ENCODE results near the gene ANAPC7. TPM values are rescaled to one million over a fixed set of nuclear protein-coding genes. Genes with fewer than 3 reads are reported as not detected.
"Not testable (repeated sequence)": the region's sequence is repeated elsewhere in the genome, so short reads cannot be mapped to it uniquely, and the experiment has no call there.

Gene ANAPC7
- 32.2 and 57.5 TPM in 2 replicates for total RNA-seq (2014; rRNA removed; shearing (Covaris generic); ENCODE audit: low replicate concordance)

GRCh38 chr12:110403146-110403975 is at the start of gene ANAPC7:
Gene ANAPC7 (minus strand): TSS chr12:110403708. CDS start chr12:110403627, 81 bp downstream.
- in situ Hi-C loops (cut with HindIII; ENCODE audit: low pct_unique_long_range_greater_than_20kb, low sequenced_read_pairs), result no loop called here
- DNase-seq (ENCODE audit: low read depth), result peak; percentile 80

- in situ Hi-C loops (cut with HindIII; ENCODE audit: low pct_unique_long_range_greater_than_20kb, low sequenced_read_pairs), result no loop called here
- no peak for DNase-seq (ENCODE audit: low read depth)
These were observed 47.8 kb upstream of the ANAPC7 start for GRCh38 chr12:110451263-110451662.

GRCh38 chr12:110449799-110450497 is 46.4 kb upstream of the ANAPC7 start, which contains the start of gene ARPC3:
Gene ARPC3 (minus strand): TSS chr12:110450337. CDS start chr12:110450260, 77 bp downstream.
- DNase-seq (ENCODE audit: low read depth), result peak; percentile 88
- in situ Hi-C loops (cut with HindIII; ENCODE audit: low pct_unique_long_range_greater_than_20kb, low sequenced_read_pairs), result no loop called here

- DNase-seq (ENCODE audit: low read depth), result no peak
- in situ Hi-C loops (cut with HindIII; ENCODE audit: low pct_unique_long_range_greater_than_20kb, low sequenced_read_pairs), result no loop called here
These were observed 40.9 kb upstream of the ANAPC7 start for GRCh38 chr12:110444455-110444854.

- no peak for DNase-seq (ENCODE audit: low read depth)
- in situ Hi-C loops (cut with HindIII; ENCODE audit: low pct_unique_long_range_greater_than_20kb, low sequenced_read_pairs), result no loop called here
These were observed 32.7 kb upstream of the ANAPC7 start for GRCh38 chr12:110436231-110436630.

- in situ Hi-C loops (cut with HindIII; ENCODE audit: low pct_unique_long_range_greater_than_20kb, low sequenced_read_pairs), result no loop called here
- no peak for DNase-seq (ENCODE audit: low read depth)
These were observed 28.6 kb upstream of the ANAPC7 start for GRCh38 chr12:110431957-110432587.

- in situ Hi-C loops (cut with HindIII; ENCODE audit: low pct_unique_long_range_greater_than_20kb, low sequenced_read_pairs), result not testable (repeated sequence)
These were observed 26.2 kb upstream of the ANAPC7 start for GRCh38 chr12:110429676-110430075.

GRCh38 chr12:110426406-110426805 is 22.9 kb upstream of the ANAPC7 start:
- no peak for DNase-seq (ENCODE audit: low read depth)
- in situ Hi-C loops (cut with HindIII; ENCODE audit: low pct_unique_long_range_greater_than_20kb, low sequenced_read_pairs), result no loop called here

More at GRCh38 chr12:110429676-110430075, 26.2 kb upstream of the ANAPC7 start:
- not testable (repeated sequence) for DNase-seq (ENCODE audit: low read depth)

GRCh38 chr12:110424237-110424636 is 20.7 kb upstream of the ANAPC7 start:
- no peak for DNase-seq (ENCODE audit: low read depth)
- in situ Hi-C loops (cut with HindIII; ENCODE audit: low pct_unique_long_range_greater_than_20kb, low sequenced_read_pairs), result no loop called here

- in situ Hi-C loops (cut with HindIII; ENCODE audit: low pct_unique_long_range_greater_than_20kb, low sequenced_read_pairs), result no loop called here
- no peak for DNase-seq (ENCODE audit: low read depth)
These were observed 18.2 kb upstream of the ANAPC7 start for GRCh38 chr12:110421701-110422100.

GRCh38 chr12:110421159-110421661 is 17.7 kb upstream of the ANAPC7 start:
- DNase-seq (ENCODE audit: low read depth), result no peak
- in situ Hi-C loops (cut with HindIII; ENCODE audit: low pct_unique_long_range_greater_than_20kb, low sequenced_read_pairs), result no loop called here

GRCh38 chr12:110420644-110421043 is 17.1 kb upstream of the ANAPC7 start:
- in situ Hi-C loops (cut with HindIII; ENCODE audit: low pct_unique_long_range_greater_than_20kb, low sequenced_read_pairs); DNase-seq (ENCODE audit: low read depth): not testable (repeated sequence)

GRCh38 chr12:110417113-110417512 is 13.6 kb upstream of the ANAPC7 start:
- in situ Hi-C loops (cut with HindIII; ENCODE audit: low pct_unique_long_range_greater_than_20kb, low sequenced_read_pairs); DNase-seq (ENCODE audit: low read depth): not testable (repeated sequence)

GRCh38 chr12:110410086-110410485 is 6.6 kb upstream of the ANAPC7 start:
- DNase-seq (ENCODE audit: low read depth); in situ Hi-C loops (cut with HindIII; ENCODE audit: low pct_unique_long_range_greater_than_20kb, low sequenced_read_pairs): not testable (repeated sequence)

GRCh38 chr12:110405126-110405662 is 1.7 kb upstream of the ANAPC7 start:
- in situ Hi-C loops (cut with HindIII; ENCODE audit: low pct_unique_long_range_greater_than_20kb, low sequenced_read_pairs), result not testable (repeated sequence)

GRCh38 chr12:110403976-110404682 is 621 bp upstream of the ANAPC7 start:
- DNase-seq (ENCODE audit: low read depth), result peak; percentile 61
- in situ Hi-C loops (cut with HindIII; ENCODE audit: low pct_unique_long_range_greater_than_20kb, low sequenced_read_pairs), result no loop called here

More at GRCh38 chr12:110405126-110405662, 1.7 kb upstream of the ANAPC7 start:
- DNase-seq (ENCODE audit: low read depth), result not testable (repeated sequence)

GRCh38 chr12:110382683-110383082 is 20.8 kb downstream of the ANAPC7 start:
- DNase-seq (ENCODE audit: low read depth), result no peak

GRCh38 chr12:110379631-110380030 is 23.9 kb downstream of the ANAPC7 start:
- in situ Hi-C loops (cut with HindIII; ENCODE audit: low pct_unique_long_range_greater_than_20kb, low sequenced_read_pairs), result no loop called here
- DNase-seq (ENCODE audit: low read depth), result no peak

More at GRCh38 chr12:110382683-110383082, 20.8 kb downstream of the ANAPC7 start:
- in situ Hi-C loops (cut with HindIII; ENCODE audit: low pct_unique_long_range_greater_than_20kb, low sequenced_read_pairs), result no loop called here
